Measurements from ENCODE around the gene PRR3. TPM values are rescaled to one million over a fixed set of nuclear protein-coding genes. Genes with fewer than 3 reads are reported as not detected.
"Not testable (repeated sequence)": the region's sequence is repeated elsewhere in the genome, so short reads cannot be mapped to it uniquely, and the experiment has no call there.

The PRR3 gene
- total and polyA plus RNA-seq, 11 donors, result 1.9 to 4.5 (median 3.3) TPM

GRCh38 chr6:30591008-30591407, 33.9 kb downstream of the PRR3 start:
- Histone ChIP-seq H3K4me1 (no peaks in the 10 kb centered on the region), H3K36me3 (peaks cover 2 to 92% (median 84%) of the 10 kb centered on the region in 9 donors), H3K27me3 (no peaks in the 10 kb centered on the region), H3K9me3 (no peaks in the 10 kb centered on the region), H3K27ac (peak overlapping the region in 2 of 12 donors; percentile 25 to 36), H3K4me3 (no peak overlapping the region)
- DNase-seq (no peak), ATAC-seq (peak in 1 of 4 donors; percentile 25)
- intact Hi-C loops (cut with DNase I), result loop anchor here in 2 of 10 donors (5.0 to 10.0 kb wide), 2 partner anchors 46 to 109 kb away; no protein-coding TSS in a partner anchor
- TF ChIP-seq CTCF (IDR thresholded peaks at IDR 0.05) (no peak), POLR2A (IDR thresholded peaks at IDR 0.05) (no peak)
- WGBS, 4 donors, result 48 to 65% (median 56%) methylated on average over 1 of the region's 1 CpG

- no peaks in the 10 kb centered on the region for H3K27me3 ChIP-seq
- DNase-seq (no peak), ATAC-seq (no peak)
- 90 to 100% (median 98%) methylated on average over 1 of the region's 1 CpG for WGBS, 4 donors
- H3K36me3 ChIP-seq, result peaks cover 2 to 85% (median 72%) of the 10 kb centered on the region in 9 donors
- TF ChIP-seq CTCF (IDR thresholded peaks at IDR 0.05) (no peak), POLR2A (IDR thresholded peaks at IDR 0.05) (no peak)
- no peaks in the 10 kb centered on the region for H3K9me3 ChIP-seq
- H3K27ac ChIP-seq, result no peak overlapping the region
- H3K4me1 ChIP-seq, result no peaks in the 10 kb centered on the region
- no peak overlapping the region for H3K4me3 ChIP-seq
- intact Hi-C loops (cut with DNase I), result loop anchor here in 3 of 10 donors (2.0 to 10.0 kb wide), 3 partner anchors 19 to 110 kb away; no protein-coding TSS in a partner anchor
These were observed 35.2 kb downstream of the PRR3 start for GRCh38 chr6:30592287-30592686.

- not testable (repeated sequence) for H3K27ac ChIP-seq, H3K4me3 ChIP-seq, H3K9me3 ChIP-seq, H3K27me3 ChIP-seq
- Histone ChIP-seq H3K36me3 (peaks cover 0 to 60% (median 40%) of the 10 kb centered on the region in 9 donors), H3K4me1 (peaks cover 0 to 11% (median 0%) of the 10 kb centered on the region in 12 donors)
- TF ChIP-seq CTCF (IDR thresholded peaks at IDR 0.05), result peak; percentile 61 to 79 (median 74)
- ATAC-seq, result peak; percentile 57 to 73 (median 70)
- intact Hi-C loops (cut with DNase I), result loop anchor here in 8 of 10 donors (2.0 to 10.0 kb wide), 6 partner anchors 40 to 115 kb away; partner anchors contain the start of genes GNL1 (in 1 of the 8) and PRR3 (in 1 of the 8)
- peak in 4 of 5 donors; percentile 59 to 77 (median 70) for DNase-seq
- 75 to 79% (median 77%) methylated on average over 15 of the region's 15 CpGs for WGBS, 4 donors
These were observed 40.4 kb downstream of the PRR3 start for GRCh38 chr6:30597315-30598144.

Measured in heart left ventricle (tissue), 16 donors.